ENCODE measurements around the gene GSTM3. TPM values are rescaled to one million over a fixed set of nuclear protein-coding genes. Genes with fewer than 3 reads are reported as not detected.

Gene GSTM3
- 54.7 TPM for total RNA-seq
- 405 TPM for polyA plus RNA-seq (ENCODE audit: insufficient read depth, low read depth, low replicate concordance)
- long read RNA-seq, donor 1, full-length matches to known transcripts = 38 of 55 reads
- long read RNA-seq, donor 1, partial matches to known transcripts = 17 of 55 reads
- long read RNA-seq, donor 1, other reads (novel, unspliced or antisense) = 0 of 55 reads
- long read RNA-seq, donor 2, full-length matches to known transcripts = 103 of 141 reads
- long read RNA-seq, donor 2, partial matches to known transcripts = 24 of 141 reads
- long read RNA-seq, donor 2, other reads (novel, unspliced or antisense) = 14 of 141 reads
- long read RNA-seq, donor 3, full-length matches to known transcripts = 76 of 105 reads
- long read RNA-seq, donor 3, partial matches to known transcripts = 29 of 105 reads
- long read RNA-seq, donor 3, other reads (novel, unspliced or antisense) = 0 of 105 reads
- long read RNA-seq, donor 4, full-length matches to known transcripts = 36 of 47 reads
- long read RNA-seq, donor 4, partial matches to known transcripts = 5 of 47 reads
- long read RNA-seq, donor 4, other reads (novel, unspliced or antisense) = 6 of 47 reads
- long read RNA-seq, donor 5, full-length matches to known transcripts = 5 of 5 reads
- long read RNA-seq, donor 5, partial matches to known transcripts = 0 of 5 reads
- long read RNA-seq, donor 5, other reads (novel, unspliced or antisense) = 0 of 5 reads
- long read RNA-seq, donor 6, full-length matches to known transcripts = 139 of 212 reads
- long read RNA-seq, donor 6, partial matches to known transcripts = 55 of 212 reads
- long read RNA-seq, donor 6, other reads (novel, unspliced or antisense) = 18 of 212 reads
- long read RNA-seq, donor 7, full-length matches to known transcripts = 12 of 16 reads
- long read RNA-seq, donor 7, partial matches to known transcripts = 1 of 16 reads
- long read RNA-seq, donor 7, other reads (novel, unspliced or antisense) = 3 of 16 reads
- long read RNA-seq, donor 8, full-length matches to known transcripts = 83 of 125 reads
- long read RNA-seq, donor 8, partial matches to known transcripts = 34 of 125 reads
- long read RNA-seq, donor 8, other reads (novel, unspliced or antisense) = 8 of 125 reads
- long read RNA-seq, donor 9, full-length matches to known transcripts = 40 of 53 reads
- long read RNA-seq, donor 9, partial matches to known transcripts = 5 of 53 reads
- long read RNA-seq, donor 9, other reads (novel, unspliced or antisense) = 8 of 53 reads
- long read RNA-seq, donor 10, full-length matches to known transcripts = 24 of 44 reads
- long read RNA-seq, donor 10, partial matches to known transcripts = 12 of 44 reads
- long read RNA-seq, donor 10, other reads (novel, unspliced or antisense) = 8 of 44 reads

GRCh38 chr1:109740615-109741373 lies at the start of gene GSTM3:
Gene GSTM3, minus strand, starts transcription at chr1:109741038. Its CDS starts 751 bp downstream, at chr1:109740287.
- H3K4me1 ChIP-seq (ENCODE audit: control insufficient read depth in 2 of 3, insufficient read depth in 2 of 3, low read depth in 1 of 3, low read length in 3 of 3) = peaks cover 0 to 7% (median 4%) of the 10 kb centered on the region in 3 donors
- peaks cover 0 to 6% (median 2%) of the 10 kb centered on the region in 3 donors for H3K36me3 ChIP-seq (ENCODE audit: control insufficient read depth in 2 of 3, insufficient read depth in 3 of 3, low read length in 3 of 3)
- intact Hi-C loops (cut with DNase I) = no loop called here
- H3K27me3 ChIP-seq (ENCODE audit: control insufficient read depth, insufficient read depth, low read length) = no peaks in the 10 kb centered on the region
- DNase-seq (no peak), FAIRE-seq (no peak)
- TF ChIP-seq CTCF (IDR thresholded peaks at IDR 0.05; ENCODE audit: borderline replicate concordance, extremely low read depth, insufficient read depth) = no peak
- no peaks in the 10 kb centered on the region for H3K9me3 ChIP-seq (ENCODE audit: control insufficient read depth in 2 of 3, insufficient read depth in 1 of 3, low read length in 3 of 3)
- peak within 1 kb of the TSS; percentile 24 to 62 (median 58) for H3K9ac ChIP-seq (ENCODE audit: low read length in 3 of 3)
- H3K4me3 ChIP-seq (ENCODE audit: low read length in 3 of 3) = peak within 1 kb of the TSS; percentile 69 to 78 (median 70)
- peak within 1 kb of the TSS; percentile 65 to 88 for H3K27ac ChIP-seq (ENCODE audit: low read depth in 2 of 2, low read length in 2 of 2)

- Histone ChIP-seq H3K27ac (ENCODE audit: low read depth in 2 of 2, low read length in 2 of 2) (peak overlapping the region; percentile 7 to 16), H3K27me3 (ENCODE audit: control insufficient read depth, insufficient read depth, low read length) (no peaks in the 10 kb centered on the region), H3K4me3 (ENCODE audit: low read length in 3 of 3) (no peak overlapping the region), H3K4me1 (ENCODE audit: control insufficient read depth in 2 of 3, insufficient read depth in 2 of 3, low read depth in 1 of 3, low read length in 3 of 3) (peaks cover 7 to 32% (median 12%) of the 10 kb centered on the region in 3 donors), H3K36me3 (ENCODE audit: control insufficient read depth in 2 of 3, insufficient read depth in 3 of 3, low read length in 3 of 3) (no peaks in the 10 kb centered on the region), H3K9me3 (ENCODE audit: control insufficient read depth in 2 of 3, insufficient read depth in 1 of 3, low read length in 3 of 3) (no peaks in the 10 kb centered on the region), H3K9ac (ENCODE audit: low read length in 3 of 3) (no peak overlapping the region)
- intact Hi-C loops (cut with DNase I) = no loop called here
- no peak for FAIRE-seq
- no peak for DNase-seq
- TF ChIP-seq CTCF (IDR thresholded peaks at IDR 0.05; ENCODE audit: borderline replicate concordance, extremely low read depth, insufficient read depth) = no peak
These were observed 49.5 kb upstream of the GSTM3 start for GRCh38 chr1:109790329-109790728.

GRCh38 chr1:109789551-109790180 lies 48.8 kb upstream of the GSTM3 start:
- no peak for TF ChIP-seq CTCF (IDR thresholded peaks at IDR 0.05; ENCODE audit: borderline replicate concordance, extremely low read depth, insufficient read depth)
- Histone ChIP-seq H3K4me3 (ENCODE audit: low read length in 3 of 3) (no peak overlapping the region), H3K36me3 (ENCODE audit: control insufficient read depth in 2 of 3, insufficient read depth in 3 of 3, low read length in 3 of 3) (no peaks in the 10 kb centered on the region), H3K27ac (ENCODE audit: low read depth in 2 of 2, low read length in 2 of 2) (no peak overlapping the region), H3K27me3 (ENCODE audit: control insufficient read depth, insufficient read depth, low read length) (no peaks in the 10 kb centered on the region), H3K9ac (ENCODE audit: low read length in 3 of 3) (no peak overlapping the region), H3K9me3 (ENCODE audit: control insufficient read depth in 2 of 3, insufficient read depth in 1 of 3, low read length in 3 of 3) (no peaks in the 10 kb centered on the region), H3K4me1 (ENCODE audit: control insufficient read depth in 2 of 3, insufficient read depth in 2 of 3, low read depth in 1 of 3, low read length in 3 of 3) (peaks cover 7 to 30% (median 12%) of the 10 kb centered on the region in 3 donors)
- FAIRE-seq (no peak), DNase-seq (peak in 2 of 5 donors; percentile 25 to 31)
- intact Hi-C loops (cut with DNase I) = no loop called here

All from kidney (tissue), 22 donors.